Measurements from ENCODE around the gene SLC38A5.

SLC38A5 gene

GRCh38 chrX:48507246-48507645 lies 37.2 kb upstream of the SLC38A5 start:
- H3K4me3 Mint-ChIP-seq = no peak overlapping the region
- peaks cover 13% of the 10 kb centered on the region for H3K4me1 Mint-ChIP-seq
- no peak overlapping the region for H3K27ac Mint-ChIP-seq
- no peak for ATAC-seq (ENCODE audit: low read depth)
- H3K27me3 Mint-ChIP-seq = no peaks in the 10 kb centered on the region
- peaks cover 3% of the 10 kb centered on the region for H3K36me3 Mint-ChIP-seq
- H3K9me3 Mint-ChIP-seq = no peaks in the 10 kb centered on the region
- no peak for DNase-seq (ENCODE audit: low spot score in 2 of 2)

- peaks cover 10% of the 10 kb centered on the region for H3K4me1 Mint-ChIP-seq
- H3K9me3 Mint-ChIP-seq = no peaks in the 10 kb centered on the region
- no peaks in the 10 kb centered on the region for H3K36me3 Mint-ChIP-seq
- DNase-seq (ENCODE audit: low spot score in 2 of 2) (no peak), ATAC-seq (ENCODE audit: low read depth) (no peak)
- H3K4me3 Mint-ChIP-seq = no peak overlapping the region
- H3K27ac Mint-ChIP-seq = no peak overlapping the region
- no peaks in the 10 kb centered on the region for H3K27me3 Mint-ChIP-seq
Measured at GRCh38 chrX:48505481-48505880, 35.4 kb upstream of the SLC38A5 start.

GRCh38 chrX:48504261-48504660 lies 34.2 kb upstream of the SLC38A5 start:
- ATAC-seq (ENCODE audit: low read depth) (no peak), DNase-seq (ENCODE audit: low spot score in 2 of 2) (no peak)
- H3K4me1 Mint-ChIP-seq = peaks cover 3% of the 10 kb centered on the region
- no peak overlapping the region for H3K27ac Mint-ChIP-seq
- H3K9me3 Mint-ChIP-seq = no peaks in the 10 kb centered on the region
- H3K36me3 Mint-ChIP-seq = no peaks in the 10 kb centered on the region
- no peak overlapping the region for H3K4me3 Mint-ChIP-seq
- H3K27me3 Mint-ChIP-seq = no peaks in the 10 kb centered on the region

DNA sequence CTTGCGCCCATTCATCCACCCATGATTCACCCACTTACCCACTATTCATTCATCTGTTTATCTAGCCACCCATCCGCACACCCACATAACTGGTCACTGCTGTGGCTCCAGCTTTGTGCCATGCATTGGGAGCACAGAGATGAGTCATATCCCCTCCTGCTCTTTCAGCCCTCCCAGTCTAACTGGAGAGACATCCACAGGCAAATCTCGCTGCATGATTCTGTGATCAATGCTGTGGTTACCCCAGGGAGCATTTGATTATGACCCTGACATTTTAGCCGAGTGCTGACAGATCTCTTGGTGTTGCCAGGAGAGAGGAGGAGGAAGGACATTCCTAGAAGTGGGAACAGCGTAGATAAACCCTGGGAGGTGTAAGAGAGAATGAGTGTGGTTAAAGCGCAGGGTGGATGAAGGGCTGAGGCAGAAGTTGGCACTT lies 28.3 kb upstream of the SLC38A5 start:
- ATAC-seq (ENCODE audit: low read depth) (no peak), DNase-seq (ENCODE audit: low spot score in 2 of 2) (no peak)
- Mint-ChIP-seq H3K4me1 (no peaks in the 10 kb centered on the region), H3K9me3 (no peaks in the 10 kb centered on the region), H3K27ac (no peak overlapping the region), H3K27me3 (peaks cover 2% of the 10 kb centered on the region), H3K4me3 (no peak overlapping the region), H3K36me3 (no peaks in the 10 kb centered on the region)

- Mint-ChIP-seq H3K27me3 (peaks cover 2% of the 10 kb centered on the region), H3K4me1 (no peaks in the 10 kb centered on the region), H3K4me3 (no peak overlapping the region), H3K27ac (no peak overlapping the region), H3K9me3 (no peaks in the 10 kb centered on the region), H3K36me3 (no peaks in the 10 kb centered on the region)
- DNase-seq (ENCODE audit: low spot score in 2 of 2) = no peak
- no peak for ATAC-seq (ENCODE audit: low read depth)
Measured at GRCh38 chrX:48497871-48498270, 27.8 kb upstream of the SLC38A5 start.

DNA sequence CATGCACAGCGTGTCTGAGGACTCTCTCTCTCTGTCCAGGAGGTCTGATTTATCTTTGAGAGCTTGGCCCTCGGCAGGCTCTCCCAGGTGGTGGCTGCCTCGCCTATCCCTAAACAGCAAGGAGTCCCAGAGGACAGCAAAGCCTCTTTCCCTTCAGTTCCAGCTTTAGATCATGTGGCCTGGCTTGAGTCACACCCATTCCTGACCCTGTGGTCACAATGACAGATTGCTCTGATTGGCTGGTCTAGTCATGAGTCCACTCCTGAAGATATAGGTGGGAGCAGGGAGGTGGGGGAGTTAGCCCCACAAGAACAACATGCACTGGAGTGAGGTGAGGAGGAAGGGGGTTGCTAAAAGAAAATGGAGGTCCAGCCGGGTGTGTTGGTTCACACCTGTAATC lies 26.6 kb upstream of the SLC38A5 start:
- Mint-ChIP-seq H3K4me1 (no peaks in the 10 kb centered on the region), H3K27me3 (peaks cover 5% of the 10 kb centered on the region), H3K27ac (no peak overlapping the region), H3K9me3 (no peaks in the 10 kb centered on the region), H3K36me3 (no peaks in the 10 kb centered on the region), H3K4me3 (no peak overlapping the region)
- ATAC-seq (ENCODE audit: low read depth) = no peak
- DNase-seq (ENCODE audit: low spot score in 2 of 2) = no peak

DNA sequence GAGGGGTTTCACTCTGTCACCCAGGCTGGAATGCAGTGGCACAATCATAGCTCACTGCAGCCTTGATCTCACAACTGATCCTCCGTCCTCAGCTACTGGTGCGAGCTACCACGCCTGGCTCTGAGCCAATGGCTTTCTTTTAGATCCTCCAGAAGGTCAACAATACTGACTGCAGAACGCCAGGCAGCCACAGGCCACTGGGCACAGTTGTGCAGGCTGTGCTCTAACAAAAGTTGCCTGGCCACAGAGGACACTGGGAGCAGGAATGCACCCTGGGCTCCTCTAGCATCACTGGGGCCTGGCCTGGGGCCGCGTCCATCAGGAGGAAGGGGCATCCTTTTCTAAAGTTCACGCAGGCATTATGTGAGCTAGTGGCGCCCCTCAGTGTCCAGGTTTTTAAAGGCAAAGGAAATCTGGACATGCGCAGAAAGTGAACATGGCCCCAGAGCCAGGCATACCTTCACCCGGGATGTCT lies 23.9 kb upstream of the SLC38A5 start:
- no peaks in the 10 kb centered on the region for H3K36me3 Mint-ChIP-seq
- peaks cover 5% of the 10 kb centered on the region for H3K27me3 Mint-ChIP-seq
- no peaks in the 10 kb centered on the region for H3K4me1 Mint-ChIP-seq
- H3K9me3 Mint-ChIP-seq = no peaks in the 10 kb centered on the region
- ATAC-seq (ENCODE audit: low read depth) (no peak), DNase-seq (ENCODE audit: low spot score in 2 of 2) (no peak)
- H3K27ac Mint-ChIP-seq = no peak overlapping the region
- H3K4me3 Mint-ChIP-seq = no peak overlapping the region

- DNase-seq (ENCODE audit: low spot score in 2 of 2) = no peak
- H3K36me3 Mint-ChIP-seq = no peaks in the 10 kb centered on the region
- no peak for ATAC-seq (ENCODE audit: low read depth)
- peaks cover 3% of the 10 kb centered on the region for H3K27me3 Mint-ChIP-seq
- H3K4me1 Mint-ChIP-seq = no peaks in the 10 kb centered on the region
- H3K27ac Mint-ChIP-seq = no peak overlapping the region
- no peaks in the 10 kb centered on the region for H3K9me3 Mint-ChIP-seq
- H3K4me3 Mint-ChIP-seq = no peak overlapping the region
Measured at GRCh38 chrX:48492293-48492910, 22.3 kb upstream of the SLC38A5 start.

DNA sequence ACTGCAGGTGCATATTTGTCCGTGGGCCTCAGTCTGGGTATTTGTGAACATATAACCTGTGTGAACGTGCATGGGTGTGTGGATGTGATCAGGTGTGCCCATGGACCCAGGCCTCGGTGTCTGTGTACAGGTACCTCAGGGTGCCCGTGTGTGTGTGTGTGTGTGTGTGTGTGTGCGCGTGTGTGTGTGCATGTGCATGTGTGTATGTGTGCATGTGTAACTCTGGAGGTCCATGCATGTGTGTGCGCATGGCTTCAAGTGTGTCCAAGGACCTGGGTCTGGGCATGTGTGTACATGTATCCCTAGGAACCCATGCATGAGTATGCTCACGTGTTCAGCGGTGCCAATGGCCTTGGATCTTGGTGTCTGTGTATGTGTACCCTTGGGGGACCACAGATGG lies 21.7 kb upstream of the SLC38A5 start:
- ATAC-seq (ENCODE audit: low read depth) = no peak
- no peaks in the 10 kb centered on the region for H3K4me1 Mint-ChIP-seq
- no peaks in the 10 kb centered on the region for H3K36me3 Mint-ChIP-seq
- H3K27me3 Mint-ChIP-seq = peaks cover 3% of the 10 kb centered on the region
- no peak overlapping the region for H3K27ac Mint-ChIP-seq
- no peak overlapping the region for H3K4me3 Mint-ChIP-seq
- H3K9me3 Mint-ChIP-seq = no peaks in the 10 kb centered on the region
- DNase-seq (ENCODE audit: low spot score in 2 of 2) = no peak

- no peak overlapping the region for H3K27ac Mint-ChIP-seq
- no peak for DNase-seq (ENCODE audit: low spot score in 2 of 2)
- H3K4me3 Mint-ChIP-seq = no peak overlapping the region
- H3K4me1 Mint-ChIP-seq = no peaks in the 10 kb centered on the region
- no peaks in the 10 kb centered on the region for H3K9me3 Mint-ChIP-seq
- no peak for ATAC-seq (ENCODE audit: low read depth)
- H3K36me3 Mint-ChIP-seq = no peaks in the 10 kb centered on the region
- H3K27me3 Mint-ChIP-seq = peaks cover 3% of the 10 kb centered on the region
Measured at GRCh38 chrX:48490661-48491060, 20.6 kb upstream of the SLC38A5 start.

DNA sequence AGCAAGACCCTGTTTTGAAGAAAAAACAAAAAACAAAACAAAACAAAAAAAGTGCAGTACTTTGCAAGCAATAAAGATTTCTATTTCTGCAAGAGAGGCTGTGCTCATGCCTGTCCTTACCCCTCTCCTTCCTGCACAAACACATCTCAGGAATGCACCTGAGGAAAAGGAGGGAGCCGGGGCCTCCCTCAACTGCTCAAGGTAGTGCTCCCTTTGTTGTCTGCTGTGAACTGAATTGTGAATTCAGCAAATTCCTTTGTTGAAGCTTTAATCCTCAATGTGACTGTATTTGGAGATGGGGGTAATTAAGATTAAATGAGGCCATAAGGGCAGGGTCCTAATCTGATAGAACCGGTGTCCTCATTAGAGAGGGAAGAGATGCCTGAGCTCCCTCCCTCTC lies 19.8 kb upstream of the SLC38A5 start:
- DNase-seq (ENCODE audit: low spot score in 2 of 2) (no peak), ATAC-seq (ENCODE audit: low read depth) (no peak)
- Mint-ChIP-seq H3K36me3 (no peaks in the 10 kb centered on the region), H3K27me3 (peaks cover 3% of the 10 kb centered on the region), H3K27ac (no peak overlapping the region), H3K4me3 (no peak overlapping the region), H3K9me3 (no peaks in the 10 kb centered on the region), H3K4me1 (no peaks in the 10 kb centered on the region)

- ATAC-seq (ENCODE audit: low read depth) (no peak), DNase-seq (ENCODE audit: low spot score in 2 of 2) (no peak)
- H3K4me1 Mint-ChIP-seq = no peaks in the 10 kb centered on the region
- H3K9me3 Mint-ChIP-seq = no peaks in the 10 kb centered on the region
- H3K4me3 Mint-ChIP-seq = no peak overlapping the region
- no peaks in the 10 kb centered on the region for H3K36me3 Mint-ChIP-seq
- no peak overlapping the region for H3K27ac Mint-ChIP-seq
- H3K27me3 Mint-ChIP-seq = peaks cover 3% of the 10 kb centered on the region
Measured at GRCh38 chrX:48489296-48489695, 19.2 kb upstream of the SLC38A5 start.

DNA sequence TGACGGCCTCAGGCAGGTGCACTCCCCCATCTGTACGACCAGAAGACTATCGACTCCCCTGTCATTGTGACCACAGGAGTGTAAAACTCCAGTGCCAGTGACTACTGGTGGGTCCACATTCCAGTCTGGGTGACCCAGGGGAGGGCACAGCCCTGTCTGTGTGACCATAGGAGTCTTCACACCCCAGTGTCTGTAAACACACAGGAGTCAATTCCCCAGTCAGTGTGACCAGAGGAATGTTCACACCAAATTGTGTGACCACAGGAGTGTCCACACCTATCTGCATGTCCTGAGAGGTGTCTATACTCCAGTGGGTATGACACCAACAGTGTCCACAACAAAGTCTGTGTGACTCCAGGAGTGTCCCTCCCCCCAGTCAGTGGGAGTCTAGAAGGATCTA lies 18.0 kb upstream of the SLC38A5 start:
- DNase-seq (ENCODE audit: low spot score in 2 of 2) (no peak), ATAC-seq (ENCODE audit: low read depth) (no peak)
- H3K4me3 Mint-ChIP-seq = no peak overlapping the region
- no peaks in the 10 kb centered on the region for H3K9me3 Mint-ChIP-seq
- H3K36me3 Mint-ChIP-seq = no peaks in the 10 kb centered on the region
- no peaks in the 10 kb centered on the region for H3K4me1 Mint-ChIP-seq
- H3K27ac Mint-ChIP-seq = no peak overlapping the region
- peaks cover 2% of the 10 kb centered on the region for H3K27me3 Mint-ChIP-seq

- no peaks in the 10 kb centered on the region for H3K36me3 Mint-ChIP-seq
- no peaks in the 10 kb centered on the region for H3K9me3 Mint-ChIP-seq
- ATAC-seq (ENCODE audit: low read depth) (no peak), DNase-seq (ENCODE audit: low spot score in 2 of 2) (no peak)
- H3K27me3 Mint-ChIP-seq = peaks cover 2% of the 10 kb centered on the region
- no peak overlapping the region for H3K27ac Mint-ChIP-seq
- H3K4me3 Mint-ChIP-seq = no peak overlapping the region
- H3K4me1 Mint-ChIP-seq = no peaks in the 10 kb centered on the region
Measured at GRCh38 chrX:48487362-48487798, 17.3 kb upstream of the SLC38A5 start.

- no peaks in the 10 kb centered on the region for H3K9me3 Mint-ChIP-seq
- DNase-seq (ENCODE audit: low spot score in 2 of 2) = no peak
- peaks cover 13% of the 10 kb centered on the region for H3K36me3 Mint-ChIP-seq
- no peak overlapping the region for H3K4me3 Mint-ChIP-seq
- no peak overlapping the region for H3K27ac Mint-ChIP-seq
- H3K4me1 Mint-ChIP-seq = peaks cover 15% of the 10 kb centered on the region
- H3K27me3 Mint-ChIP-seq = no peaks in the 10 kb centered on the region
- ATAC-seq (ENCODE audit: low read depth) = no peak
Measured at GRCh38 chrX:48482526-48482925, 12.5 kb upstream of the SLC38A5 start.

Measured in memory B cell (primary cell).